Activated naive CD8-positive, alpha-beta T cell (primary cell): ENCODE data around the gene SORL1.
"Not testable (repeated sequence)": the region's sequence is repeated elsewhere in the genome, so short reads cannot be mapped to it uniquely, and the experiment has no call there.

Experiments
- H3K27ac Mint-ChIP-seq: one replicate; pipeline ENCODE4 v1.8.0; 2021; ENCODE audit warnings: mixed read lengths
- H3K27me3 Mint-ChIP-seq: one replicate; pipeline ENCODE4 v1.8.0; 2021; ENCODE audit warnings: mixed read lengths
- H3K36me3 Mint-ChIP-seq: one replicate; pipeline ENCODE4 v1.8.0; 2021; ENCODE audit warnings: mixed read lengths
- H3K4me1 Mint-ChIP-seq: one replicate; pipeline ENCODE4 v1.8.0; 2021; ENCODE audit warnings: low read depth, mixed read lengths
- H3K4me3 Mint-ChIP-seq: one replicate; pipeline ENCODE4 v1.8.0; 2021; ENCODE audit warnings: mild to moderate bottlenecking, mixed read lengths
- H3K9me3 Mint-ChIP-seq: one replicate; pipeline ENCODE4 v1.8.0; 2021; ENCODE audit warnings: low read depth, mixed read lengths

SORL1 gene

DNA sequence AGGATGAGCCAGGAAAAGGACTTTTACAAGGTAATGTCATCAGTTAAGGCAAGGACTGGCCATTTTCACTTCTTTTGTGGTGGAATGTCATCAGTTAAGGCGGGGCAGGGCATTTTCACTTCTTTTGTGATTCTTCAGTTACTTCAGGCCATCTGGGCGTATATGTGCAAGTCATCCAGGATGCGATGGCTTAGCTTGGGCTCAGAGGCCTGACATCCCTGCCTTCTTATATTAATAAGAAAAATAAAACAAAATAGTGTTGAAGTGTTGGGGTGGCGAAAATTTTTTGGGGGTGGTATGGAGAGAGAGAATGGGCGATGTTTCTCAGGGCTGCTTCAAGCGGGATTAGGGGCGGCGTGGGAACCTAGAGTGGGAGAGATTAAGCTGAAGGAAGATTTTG lies 185.5 kb downstream of the SORL1 start:
- H3K4me1 Mint-ChIP-seq, H3K27ac Mint-ChIP-seq, H3K36me3 Mint-ChIP-seq, H3K4me3 Mint-ChIP-seq, H3K9me3 Mint-ChIP-seq, H3K27me3 Mint-ChIP-seq: not testable (repeated sequence)

DNA sequence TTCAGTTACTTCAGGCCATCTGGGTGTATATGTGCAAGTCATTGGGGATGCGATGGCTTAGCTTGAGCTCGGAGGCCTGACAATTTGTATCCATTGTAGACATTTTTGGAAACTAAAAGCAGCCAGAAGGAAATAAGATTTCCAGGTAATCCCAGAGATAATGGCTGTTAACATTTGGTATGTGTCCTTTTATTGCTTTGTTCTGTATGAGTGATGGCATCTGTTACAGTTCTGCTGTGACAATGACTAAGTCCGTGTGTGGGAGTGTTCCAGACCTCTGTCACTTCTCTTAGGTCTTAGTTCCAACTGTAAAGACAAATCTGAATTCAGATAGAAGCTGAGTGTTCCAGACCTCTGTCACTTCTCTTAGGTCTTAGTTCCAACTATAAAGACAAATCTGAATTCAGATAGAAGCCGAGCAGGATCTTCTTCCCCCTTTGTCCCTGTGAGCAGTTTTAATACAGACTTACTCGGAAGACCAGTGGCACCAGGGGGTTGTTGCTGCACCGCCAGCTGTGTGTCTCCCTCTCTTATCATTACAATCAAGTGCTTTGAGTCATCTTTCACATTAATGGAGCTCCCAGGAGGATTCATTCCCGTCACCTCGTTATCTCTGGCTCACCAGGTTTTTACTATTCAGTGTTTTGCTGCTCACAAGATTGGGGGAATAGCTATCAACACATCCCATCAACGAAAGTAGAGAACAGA lies 191.5 kb downstream of the SORL1 start:
- no peaks in the 10 kb centered on the region for H3K36me3 Mint-ChIP-seq
- H3K27ac Mint-ChIP-seq: no peak overlapping the region
- no peaks in the 10 kb centered on the region for H3K4me1 Mint-ChIP-seq
- no peaks in the 10 kb centered on the region for H3K27me3 Mint-ChIP-seq
- no peaks in the 10 kb centered on the region for H3K9me3 Mint-ChIP-seq
- no peak overlapping the region for H3K4me3 Mint-ChIP-seq

DNA sequence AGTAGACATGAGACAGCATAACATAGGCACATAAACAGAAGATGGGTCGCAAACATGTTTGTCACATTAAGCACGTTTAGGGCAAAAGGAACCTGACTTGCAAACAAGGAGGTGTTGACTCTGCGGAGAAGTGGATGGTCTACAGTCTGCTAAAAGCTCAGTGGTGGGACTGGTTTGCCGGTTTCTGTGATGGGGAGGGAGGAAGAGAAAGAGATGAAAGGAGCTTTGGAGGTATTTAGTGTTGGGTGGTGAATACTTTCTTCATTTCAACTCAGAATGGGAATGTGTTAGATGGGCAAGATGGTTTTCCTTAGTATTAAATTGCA lies 192.0 kb downstream of the SORL1 start:
- Mint-ChIP-seq H3K4me1 (no peaks in the 10 kb centered on the region), H3K4me3 (no peak overlapping the region), H3K27ac (no peak overlapping the region), H3K36me3 (no peaks in the 10 kb centered on the region), H3K27me3 (no peaks in the 10 kb centered on the region), H3K9me3 (no peaks in the 10 kb centered on the region)

DNA sequence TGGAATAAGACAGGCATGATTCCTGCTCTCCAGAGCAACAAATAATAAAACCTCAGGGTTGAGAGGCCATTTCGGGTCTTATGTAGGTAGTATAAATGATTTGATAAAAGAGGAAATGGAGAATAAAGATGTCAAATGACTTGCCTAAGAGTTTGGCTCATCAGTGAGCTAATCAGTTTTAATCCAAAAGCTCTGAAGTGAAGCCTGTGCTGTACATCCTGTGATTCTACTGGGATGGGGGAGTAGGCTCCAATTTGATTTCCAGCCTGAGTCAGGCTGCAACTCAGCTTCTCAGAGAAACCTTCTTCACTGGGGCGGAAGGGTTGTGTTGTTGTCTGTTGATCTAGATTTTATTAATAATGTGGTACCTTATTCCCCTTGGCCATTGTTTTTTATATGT lies 192.9 kb downstream of the SORL1 start:
- Mint-ChIP-seq H3K4me3 (no peak overlapping the region), H3K27me3 (no peaks in the 10 kb centered on the region), H3K4me1 (peaks cover 6% of the 10 kb centered on the region), H3K27ac (no peak overlapping the region), H3K9me3 (no peaks in the 10 kb centered on the region), H3K36me3 (no peaks in the 10 kb centered on the region)

DNA sequence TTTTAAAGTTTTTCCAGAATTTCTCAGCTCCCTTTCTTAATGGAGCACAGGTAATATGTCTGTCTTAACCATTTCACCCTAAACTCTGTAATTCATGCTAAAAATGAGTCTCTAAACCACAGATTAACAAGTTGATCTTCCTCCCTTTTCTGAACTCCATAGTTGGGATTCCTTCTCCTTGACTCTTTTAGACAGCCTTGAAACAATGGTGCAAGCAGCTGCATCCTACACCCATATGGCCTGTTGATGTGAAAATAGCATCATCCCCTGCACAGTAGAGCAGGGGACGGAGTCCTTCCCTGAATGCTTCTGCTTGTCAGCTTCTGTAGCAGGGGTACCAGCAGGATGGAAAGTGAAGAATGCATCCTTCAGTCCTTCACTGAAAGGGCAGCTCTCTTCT lies 193.5 kb downstream of the SORL1 start:
- Mint-ChIP-seq H3K27me3 (no peaks in the 10 kb centered on the region), H3K27ac (no peak overlapping the region), H3K36me3 (no peaks in the 10 kb centered on the region), H3K9me3 (no peaks in the 10 kb centered on the region), H3K4me3 (no peak overlapping the region), H3K4me1 (peaks cover 12% of the 10 kb centered on the region)

DNA sequence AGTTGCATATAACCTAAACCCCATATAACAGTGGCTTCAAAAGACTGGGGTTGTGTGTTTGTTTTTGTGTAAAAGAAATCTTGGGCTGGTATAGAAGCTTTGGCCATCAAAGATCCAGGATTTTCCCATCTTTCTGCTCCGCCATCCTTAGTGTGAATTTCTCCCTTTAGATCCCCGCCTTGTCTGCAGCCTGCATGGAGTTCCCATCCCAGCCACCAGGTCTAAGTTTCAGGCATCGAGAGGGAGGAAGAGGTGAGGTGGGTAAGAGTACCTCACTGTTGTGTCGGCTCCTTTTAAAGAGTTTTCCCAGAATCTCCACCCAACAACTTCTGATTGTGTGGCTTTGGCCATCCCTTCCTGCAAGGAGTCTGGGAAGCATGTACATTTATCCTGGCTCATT lies 196.2 kb downstream of the SORL1 start:
- Mint-ChIP-seq H3K4me3 (no peak overlapping the region), H3K36me3 (no peaks in the 10 kb centered on the region), H3K9me3 (no peaks in the 10 kb centered on the region), H3K4me1 (peaks cover 24% of the 10 kb centered on the region), H3K27me3 (no peaks in the 10 kb centered on the region), H3K27ac (no peak overlapping the region)

DNA sequence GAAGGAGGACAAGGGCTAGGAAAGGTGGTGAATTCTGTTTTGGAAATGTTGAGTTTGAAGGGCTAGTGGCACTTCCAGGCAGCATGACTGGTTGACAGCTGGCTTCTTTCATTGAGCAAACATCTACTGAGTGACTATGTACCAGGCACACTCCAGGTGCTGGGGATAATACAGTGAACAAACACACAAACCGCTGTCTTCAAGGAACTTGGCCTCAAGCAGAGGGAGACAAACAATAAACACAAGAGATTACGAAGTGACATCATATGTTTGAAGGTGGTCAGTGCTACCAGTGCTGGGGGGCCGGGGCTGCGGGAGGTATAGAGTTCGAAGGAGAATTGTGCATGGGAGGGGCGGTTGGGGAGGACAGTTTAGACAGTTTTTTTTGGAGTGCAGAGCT lies 197.7 kb downstream of the SORL1 start:
- Mint-ChIP-seq H3K36me3 (no peaks in the 10 kb centered on the region), H3K27me3 (no peaks in the 10 kb centered on the region), H3K9me3 (no peaks in the 10 kb centered on the region), H3K4me1 (peaks cover 24% of the 10 kb centered on the region), H3K27ac (no peak overlapping the region), H3K4me3 (peak overlapping the region; percentile 6)

DNA sequence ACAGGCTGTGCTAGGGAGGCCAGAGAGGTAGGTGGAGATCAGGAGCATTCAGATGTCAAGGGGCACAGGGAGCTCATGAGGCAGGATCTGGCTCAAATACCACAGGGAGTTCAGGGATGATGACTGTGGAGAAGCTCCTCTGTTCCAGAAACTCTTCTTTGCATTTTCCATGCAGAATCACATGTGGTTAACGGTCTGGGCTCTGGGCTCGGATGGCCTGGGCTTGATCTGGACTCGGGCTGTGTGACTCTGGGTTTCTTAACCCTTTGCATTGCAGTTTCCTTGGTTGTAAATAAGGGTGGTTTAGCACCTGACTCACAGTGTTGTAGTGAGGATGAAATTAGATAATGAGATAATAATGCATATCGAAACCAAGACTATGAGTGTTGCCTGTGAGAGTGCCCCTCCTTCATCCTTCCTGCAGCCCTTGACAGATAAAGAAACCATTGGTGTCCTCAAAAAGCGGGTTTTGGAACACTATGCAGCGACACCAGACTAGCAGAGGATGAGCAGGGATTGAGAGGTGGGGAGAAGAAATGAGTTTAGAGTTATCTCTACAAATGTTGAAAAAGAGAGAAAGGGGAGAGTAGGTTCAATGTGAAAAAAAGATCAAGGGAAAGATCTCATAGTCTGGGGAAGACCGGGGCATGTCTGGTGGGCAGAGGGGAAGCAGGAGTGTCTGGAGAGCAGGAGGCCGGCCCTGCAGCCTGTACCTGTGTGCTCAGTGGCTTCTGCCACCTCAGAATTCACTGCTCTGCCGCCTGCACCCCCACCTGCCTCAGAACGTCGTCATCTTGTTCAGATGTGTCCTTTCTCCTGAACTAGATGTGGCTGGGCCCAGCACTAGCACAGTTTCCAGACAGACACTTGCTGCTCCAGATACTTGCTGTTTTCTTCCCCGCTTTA lies 198.5 kb downstream of the SORL1 start:
- peak overlapping the region; percentile 60 for H3K4me3 Mint-ChIP-seq
- no peaks in the 10 kb centered on the region for H3K27me3 Mint-ChIP-seq
- H3K36me3 Mint-ChIP-seq: no peaks in the 10 kb centered on the region
- no peaks in the 10 kb centered on the region for H3K9me3 Mint-ChIP-seq
- H3K4me1 Mint-ChIP-seq: peaks cover 28% of the 10 kb centered on the region
- peak overlapping the region; percentile 46 for H3K27ac Mint-ChIP-seq

DNA sequence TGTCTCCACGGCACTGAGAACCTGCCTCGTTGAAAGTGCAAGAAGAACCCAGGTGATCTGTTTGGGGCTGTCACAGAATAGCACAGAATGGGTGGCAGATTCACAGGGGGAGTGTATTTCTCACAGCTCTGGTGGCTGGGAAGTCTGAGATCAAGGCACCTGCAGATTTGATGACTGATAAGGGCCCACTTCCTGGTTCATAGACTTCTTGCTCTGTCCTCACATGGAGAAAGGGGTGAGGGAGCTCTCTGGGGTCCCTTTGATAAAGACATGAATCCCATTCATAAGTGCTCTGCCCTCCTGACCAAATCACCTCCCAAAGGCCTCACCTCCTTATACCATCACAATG lies 199.1 kb downstream of the SORL1 start:
- no peaks in the 10 kb centered on the region for H3K9me3 Mint-ChIP-seq
- H3K36me3 Mint-ChIP-seq: no peaks in the 10 kb centered on the region
- H3K27ac Mint-ChIP-seq: no peak overlapping the region
- H3K27me3 Mint-ChIP-seq: no peaks in the 10 kb centered on the region
- H3K4me1 Mint-ChIP-seq: peaks cover 34% of the 10 kb centered on the region
- H3K4me3 Mint-ChIP-seq: no peak overlapping the region

DNA sequence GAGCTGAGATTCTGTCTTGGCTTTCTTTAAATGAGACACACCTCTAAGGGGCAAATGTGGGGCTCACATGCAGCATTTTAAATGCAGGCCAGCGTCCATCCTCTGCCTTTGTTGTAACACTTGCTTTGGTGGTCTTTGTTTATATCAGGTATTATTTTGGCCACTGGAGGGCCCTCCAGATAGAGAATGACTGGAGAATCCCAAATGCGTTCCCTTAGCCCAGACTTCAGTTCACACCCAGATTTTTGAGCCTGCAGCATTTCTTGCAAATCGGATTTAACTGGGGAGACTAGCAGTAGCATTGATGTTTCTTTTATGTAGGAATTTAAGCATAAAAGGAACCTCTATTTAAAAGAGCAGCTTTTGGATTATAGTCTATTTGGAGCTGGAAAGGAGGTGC lies 200.9 kb downstream of the SORL1 start:
- H3K9me3 Mint-ChIP-seq: no peaks in the 10 kb centered on the region
- H3K27me3 Mint-ChIP-seq: no peaks in the 10 kb centered on the region
- no peak overlapping the region for H3K27ac Mint-ChIP-seq
- H3K36me3 Mint-ChIP-seq: no peaks in the 10 kb centered on the region
- peaks cover 35% of the 10 kb centered on the region for H3K4me1 Mint-ChIP-seq
- H3K4me3 Mint-ChIP-seq: no peak overlapping the region

DNA sequence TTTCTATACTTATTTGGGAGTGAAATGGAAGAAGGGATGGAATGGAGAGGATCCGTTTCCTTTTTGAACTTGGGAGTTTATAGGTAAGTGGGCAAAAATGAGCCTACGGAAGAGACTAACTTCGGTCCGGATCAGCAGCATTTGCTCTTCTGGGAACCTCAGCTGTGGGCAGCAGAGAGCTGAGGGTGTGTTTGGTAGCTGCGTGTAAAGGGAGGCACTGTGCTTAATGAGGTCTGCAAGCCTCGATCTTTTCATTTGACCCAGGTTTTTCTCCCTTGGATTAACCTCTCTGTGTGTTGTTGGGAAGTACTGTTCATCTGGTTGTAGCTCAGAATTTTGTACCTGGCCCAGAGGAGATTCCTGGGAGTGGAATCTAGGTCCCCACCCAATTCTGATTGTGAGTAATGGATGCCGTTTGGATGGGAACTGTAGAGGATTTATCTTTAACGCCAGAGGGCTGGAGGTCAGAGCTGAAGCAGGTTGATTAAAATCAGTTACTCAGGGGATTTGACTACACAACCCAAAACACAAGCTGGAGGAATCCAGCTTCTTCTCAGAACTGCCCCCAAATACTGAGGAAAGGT lies 202.2 kb downstream of the SORL1 start:
- Mint-ChIP-seq H3K9me3 (no peaks in the 10 kb centered on the region), H3K4me1 (peaks cover 35% of the 10 kb centered on the region), H3K4me3 (peak overlapping the region; percentile 27), H3K27me3 (no peaks in the 10 kb centered on the region), H3K27ac (no peak overlapping the region), H3K36me3 (peaks cover 1% of the 10 kb centered on the region)

DNA sequence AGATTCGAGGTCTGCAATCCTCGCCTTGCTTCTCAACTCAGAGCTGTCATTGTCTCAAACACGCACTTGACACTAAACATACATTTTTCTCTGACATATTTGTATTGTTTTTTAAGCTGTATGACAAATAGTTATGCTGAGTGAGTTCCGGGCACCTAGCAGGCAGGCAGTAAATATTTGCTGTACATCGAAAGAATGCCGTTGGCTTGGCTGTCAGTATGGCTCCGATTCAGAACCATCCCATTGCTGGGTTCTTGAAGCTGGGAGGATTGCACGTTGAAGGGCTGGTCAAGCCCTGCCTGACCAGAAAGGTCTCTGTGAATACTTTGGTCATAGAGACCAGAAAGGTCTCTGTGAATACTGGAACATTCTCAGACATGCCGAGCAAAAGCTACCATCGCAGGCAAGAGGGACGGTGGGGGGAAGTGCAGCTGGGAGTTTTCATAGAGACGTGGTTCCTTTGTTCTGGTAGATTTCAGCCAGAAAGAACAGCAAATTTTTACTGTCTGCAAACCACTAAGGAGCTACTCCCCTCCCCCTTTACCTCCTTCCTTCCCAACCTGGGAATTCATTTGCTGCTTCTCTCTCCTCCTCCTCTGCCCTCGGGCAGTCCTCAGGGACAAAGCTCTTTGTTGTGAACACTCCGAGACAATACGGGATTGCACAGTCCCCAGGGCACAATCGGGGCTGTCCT lies 202.9 kb downstream of the SORL1 start:
- H3K4me3 Mint-ChIP-seq: peak overlapping the region; percentile 90
- H3K27me3 Mint-ChIP-seq: no peaks in the 10 kb centered on the region
- H3K4me1 Mint-ChIP-seq: peaks cover 29% of the 10 kb centered on the region
- no peaks in the 10 kb centered on the region for H3K9me3 Mint-ChIP-seq
- peak overlapping the region; percentile 93 for H3K27ac Mint-ChIP-seq
- peaks cover 2% of the 10 kb centered on the region for H3K36me3 Mint-ChIP-seq

DNA sequence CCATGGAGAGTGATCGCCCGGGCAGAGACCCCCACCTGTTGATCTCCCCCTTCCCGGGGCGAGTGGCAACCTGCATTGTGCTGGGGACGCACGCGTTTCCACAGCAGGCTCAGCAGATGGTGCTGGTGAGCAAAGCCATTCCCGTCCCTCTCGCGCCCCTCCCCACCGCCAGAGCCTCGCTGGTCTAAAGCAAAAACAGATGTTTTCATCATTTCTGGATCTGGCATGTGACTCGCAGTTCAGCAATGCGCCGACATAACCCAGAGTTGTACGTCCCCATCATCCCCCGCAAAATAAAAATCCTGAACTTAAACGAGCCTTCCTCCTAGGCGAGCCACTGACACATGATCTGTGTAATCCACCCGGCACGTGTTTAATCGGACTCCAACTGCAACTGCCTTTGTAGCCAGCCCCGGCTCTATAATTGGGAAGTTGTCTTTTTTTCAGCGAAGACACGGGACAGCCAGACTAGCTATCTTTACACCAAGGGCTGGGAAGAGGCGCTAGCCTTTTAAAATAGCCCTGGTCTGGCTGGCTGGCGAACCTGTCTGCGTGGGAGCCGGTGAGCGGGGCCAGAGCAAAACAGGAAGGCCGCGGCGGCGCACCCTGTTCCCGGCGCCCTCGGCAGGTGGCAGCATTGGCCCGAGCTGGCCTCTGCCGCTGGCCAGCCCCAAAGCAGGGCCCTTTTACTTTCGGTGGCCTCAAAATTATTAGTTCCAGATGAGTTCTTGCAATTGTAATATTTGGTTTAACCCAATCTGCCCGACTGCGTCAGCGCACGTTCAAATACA lies 203.6 kb downstream of the SORL1 start:
- Mint-ChIP-seq H3K27me3 (no peaks in the 10 kb centered on the region), H3K4me1 (peaks cover 22% of the 10 kb centered on the region), H3K4me3 (peak overlapping the region; percentile 90), H3K36me3 (peaks cover 2% of the 10 kb centered on the region), H3K9me3 (no peaks in the 10 kb centered on the region), H3K27ac (peak overlapping the region; percentile 93)

DNA sequence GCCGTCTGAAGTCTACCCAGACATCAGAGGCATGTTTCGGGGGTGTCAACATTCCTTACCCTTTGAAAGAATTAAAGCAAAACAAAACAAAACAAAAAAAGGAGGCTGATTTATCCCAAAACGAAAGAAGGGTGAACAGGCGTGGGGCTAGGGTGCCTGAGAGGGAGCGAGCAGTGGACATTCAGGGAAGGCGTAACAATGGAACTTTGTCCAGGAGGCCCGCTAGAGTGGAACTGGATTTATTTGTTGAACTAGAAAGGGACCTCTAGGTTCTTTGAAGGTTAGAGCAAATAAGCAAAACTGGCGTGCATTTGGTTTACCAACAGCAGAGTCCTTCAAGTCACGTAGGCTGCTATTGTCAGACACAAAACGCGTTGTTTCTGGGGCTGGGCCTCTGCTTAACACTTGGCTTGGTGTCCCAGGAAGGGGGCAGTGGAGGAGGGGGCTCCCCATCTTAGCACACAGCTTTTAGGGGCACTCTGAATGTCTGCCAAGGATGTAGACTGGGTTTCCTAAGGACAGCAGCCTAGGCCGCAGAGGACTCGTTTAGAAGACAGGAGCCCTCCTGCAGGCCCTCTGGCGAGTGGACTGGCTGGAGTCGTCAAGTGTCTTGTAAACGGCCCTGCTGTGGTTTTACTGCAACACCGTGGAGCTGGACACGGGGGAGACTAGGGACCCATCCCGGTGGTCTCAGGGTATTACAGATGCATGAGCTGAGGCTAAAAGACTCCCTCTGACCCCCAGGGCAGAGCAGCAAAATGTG lies 204.4 kb downstream of the SORL1 start:
- Mint-ChIP-seq H3K27me3 (no peaks in the 10 kb centered on the region), H3K27ac (peak overlapping the region; percentile 66), H3K36me3 (peaks cover 3% of the 10 kb centered on the region), H3K9me3 (no peaks in the 10 kb centered on the region), H3K4me1 (peaks cover 14% of the 10 kb centered on the region), H3K4me3 (peak overlapping the region; percentile 90)
